ENCODE results near the gene SPCS2.
A peak's percentile ranks its signal among the peaks of the same experiment; 100 is the strongest.
"Not testable (repeated sequence)": the region's sequence is repeated elsewhere in the genome, so short reads cannot be mapped to it uniquely, and the experiment has no call there.

Gene SPCS2

GRCh38 chr11:74949753-74950137, 679 bp downstream of the SPCS2 start:
- no peak for DNase-seq (ENCODE audit: low read depth in 2 of 2, low spot score in 1 of 2)

GRCh38 chr11:74950374-74950969, 1.4 kb downstream of the SPCS2 start:
- DNase-seq (ENCODE audit: low read depth in 2 of 2, low spot score in 1 of 2): no peak

GRCh38 chr11:74951226-74951625, 2.2 kb downstream of the SPCS2 start:
- no peak for DNase-seq (ENCODE audit: low read depth in 2 of 2, low spot score in 1 of 2)

- no peak for DNase-seq (ENCODE audit: low read depth in 2 of 2, low spot score in 1 of 2)
These were observed 3.7 kb downstream of the SPCS2 start for GRCh38 chr11:74952752-74953151.

GRCh38 chr11:74953451-74953850, 4.4 kb downstream of the SPCS2 start:
- no peak for DNase-seq (ENCODE audit: low read depth in 2 of 2, low spot score in 1 of 2)

- DNase-seq (ENCODE audit: low read depth in 2 of 2, low spot score in 1 of 2): no peak
These were observed 5.1 kb downstream of the SPCS2 start for GRCh38 chr11:74954199-74954598.

- DNase-seq (ENCODE audit: low read depth in 2 of 2, low spot score in 1 of 2): no peak
These were observed 7.4 kb downstream of the SPCS2 start for GRCh38 chr11:74956397-74957015.

- no peak for DNase-seq (ENCODE audit: low read depth in 2 of 2, low spot score in 1 of 2)
These were observed 9.0 kb downstream of the SPCS2 start for GRCh38 chr11:74957937-74958629.

GRCh38 chr11:74960128-74960527, 11.1 kb downstream of the SPCS2 start:
- DNase-seq (ENCODE audit: low read depth in 2 of 2, low spot score in 1 of 2): not testable (repeated sequence)

GRCh38 chr11:74966651-74967050, 17.6 kb downstream of the SPCS2 start:
- DNase-seq (ENCODE audit: low read depth in 2 of 2, low spot score in 1 of 2): no peak

GRCh38 chr11:74970852-74971395, 21.9 kb downstream of the SPCS2 start:
- no peak for DNase-seq (ENCODE audit: low read depth in 2 of 2, low spot score in 1 of 2)

- DNase-seq (ENCODE audit: low read depth in 2 of 2, low spot score in 1 of 2): no peak
These were observed 22.4 kb downstream of the SPCS2 start for GRCh38 chr11:74971424-74971823.

- DNase-seq (ENCODE audit: low read depth in 2 of 2, low spot score in 1 of 2): no peak
These were observed 29.0 kb downstream of the SPCS2 start for GRCh38 chr11:74978041-74978440.

- no peak for DNase-seq (ENCODE audit: low read depth in 2 of 2, low spot score in 1 of 2)
These were observed 31.6 kb downstream of the SPCS2 start for GRCh38 chr11:74980634-74981033.

GRCh38 chr11:74981888-74982287, 32.8 kb downstream of the SPCS2 start:
- no peak for DNase-seq (ENCODE audit: low read depth in 2 of 2, low spot score in 1 of 2)

- no peak for DNase-seq (ENCODE audit: low read depth in 2 of 2, low spot score in 1 of 2)
These were observed 35.0 kb downstream of the SPCS2 start for GRCh38 chr11:74984070-74984469.

GRCh38 chr11:74984730-74985129, 35.7 kb downstream of the SPCS2 start:
- DNase-seq (ENCODE audit: low read depth in 2 of 2, low spot score in 1 of 2): no peak

- peak; percentile 61 to 69 for DNase-seq (ENCODE audit: low read depth in 2 of 2, low spot score in 1 of 2)
These were observed 39.6 kb downstream of the SPCS2 start, which contains the start of gene NEU3 for GRCh38 chr11:74988541-74989259. NEU3 (plus strand) TSS chr11:74988933; CDS start chr11:74989061, 128 bp downstream.

- DNase-seq (ENCODE audit: low read depth in 2 of 2, low spot score in 1 of 2): no peak
These were observed 40.2 kb downstream of the SPCS2 start for GRCh38 chr11:74989260-74989638.

GRCh38 chr11:74990150-74990549, 41.1 kb downstream of the SPCS2 start:
- not testable (repeated sequence) for DNase-seq (ENCODE audit: low read depth in 2 of 2, low spot score in 1 of 2)

- no peak for DNase-seq (ENCODE audit: low read depth in 2 of 2, low spot score in 1 of 2)
These were observed 41.9 kb downstream of the SPCS2 start for GRCh38 chr11:74990941-74991340.

GRCh38 chr11:74992852-74993251, 43.8 kb downstream of the SPCS2 start:
- DNase-seq (ENCODE audit: low read depth in 2 of 2, low spot score in 1 of 2): no peak
